Measurements from ENCODE around the gene FAM222B.
"Not testable (repeated sequence)": the region's sequence is repeated elsewhere in the genome, so short reads cannot be mapped to it uniquely, and the experiment has no call there.

Gene FAM222B

DNA sequence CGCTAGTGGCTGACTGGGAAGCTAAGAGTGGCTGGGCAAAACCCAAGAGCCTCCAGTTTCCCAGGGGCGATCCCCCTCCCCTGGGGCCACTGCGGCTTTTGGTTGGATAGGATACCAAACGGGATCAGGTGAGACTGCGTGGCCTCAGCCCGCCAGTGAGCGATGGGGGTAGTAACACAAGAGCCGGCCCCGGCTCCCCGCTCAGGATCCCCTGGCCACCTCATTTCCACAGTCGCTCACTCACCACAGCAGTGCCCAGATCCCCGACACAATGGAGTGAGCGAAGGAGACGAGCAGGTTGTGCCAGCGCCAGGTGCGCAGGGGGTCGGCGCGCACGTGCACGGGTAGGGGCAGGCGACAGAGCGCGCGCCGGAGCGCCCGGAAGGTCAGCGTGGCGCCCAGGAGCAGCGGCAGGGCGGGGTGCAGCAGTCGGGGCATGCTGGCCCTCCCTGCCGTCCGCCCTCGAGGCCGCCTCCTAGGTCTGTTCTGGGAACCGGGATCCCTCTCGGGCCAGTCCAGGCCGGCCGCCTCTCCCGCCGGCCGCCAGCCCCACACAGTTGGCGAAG is 116.8 kb downstream of the FAM222B start:
- peak; percentile 57 to 78 for DNase-seq

DNA sequence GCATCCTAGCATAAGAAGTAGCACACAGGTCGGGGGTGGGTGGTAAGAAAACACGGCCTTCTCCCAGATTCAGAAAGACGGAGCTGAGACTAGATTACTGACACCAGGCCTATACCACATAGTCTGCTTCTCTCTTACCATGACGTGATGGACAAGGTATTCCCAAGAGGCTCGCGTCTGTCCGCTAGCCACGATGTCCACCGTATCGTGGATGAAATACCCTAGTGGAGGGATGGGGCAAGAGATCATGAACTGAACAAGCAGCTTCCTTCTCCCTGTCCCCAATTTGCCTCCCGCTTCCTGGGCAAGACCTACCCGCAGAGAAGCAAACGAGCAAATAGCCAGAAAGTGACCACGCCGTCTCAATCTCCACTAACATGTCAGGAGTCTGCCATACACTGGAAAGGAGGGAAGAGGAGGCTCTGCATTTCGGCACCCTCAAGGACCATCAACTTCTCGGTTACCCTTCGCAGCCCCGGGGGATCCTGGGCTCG is 117.4 kb downstream of the FAM222B start:
- DNase-seq = peak; percentile 64 to 78

DNA sequence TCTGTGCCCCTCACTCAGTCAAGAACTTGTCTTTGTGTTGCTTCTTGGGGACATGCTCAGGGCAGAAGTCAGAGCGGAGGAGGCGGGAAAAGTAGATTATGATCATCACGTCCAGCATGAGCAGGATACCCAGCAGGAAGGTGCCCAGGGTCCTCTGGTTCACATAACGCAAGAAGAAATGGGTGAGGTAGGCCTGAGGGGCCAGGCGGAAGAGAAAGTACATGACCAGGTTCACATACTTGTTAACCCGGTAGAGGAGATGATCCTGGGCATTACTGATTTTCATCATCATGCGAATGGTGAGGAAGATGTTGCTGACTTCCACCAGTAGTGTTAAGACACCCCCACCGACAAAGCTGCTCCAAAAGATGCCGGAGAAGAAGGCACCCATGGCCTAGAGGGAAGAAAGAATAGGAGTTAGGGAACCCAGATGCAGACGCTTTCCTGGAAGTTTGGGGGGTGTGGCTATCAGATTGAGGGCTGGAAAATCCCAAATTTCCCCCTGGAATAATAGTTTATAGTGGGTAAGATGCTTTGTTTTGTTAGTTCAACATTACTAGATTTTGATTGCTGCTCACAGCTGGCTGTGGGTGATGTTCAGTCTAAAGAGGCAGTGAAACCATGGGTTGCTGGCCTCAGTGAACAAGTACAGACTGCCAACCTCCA is 118.0 kb downstream of the FAM222B start:
- peak; percentile 58 to 62 for DNase-seq

DNA sequence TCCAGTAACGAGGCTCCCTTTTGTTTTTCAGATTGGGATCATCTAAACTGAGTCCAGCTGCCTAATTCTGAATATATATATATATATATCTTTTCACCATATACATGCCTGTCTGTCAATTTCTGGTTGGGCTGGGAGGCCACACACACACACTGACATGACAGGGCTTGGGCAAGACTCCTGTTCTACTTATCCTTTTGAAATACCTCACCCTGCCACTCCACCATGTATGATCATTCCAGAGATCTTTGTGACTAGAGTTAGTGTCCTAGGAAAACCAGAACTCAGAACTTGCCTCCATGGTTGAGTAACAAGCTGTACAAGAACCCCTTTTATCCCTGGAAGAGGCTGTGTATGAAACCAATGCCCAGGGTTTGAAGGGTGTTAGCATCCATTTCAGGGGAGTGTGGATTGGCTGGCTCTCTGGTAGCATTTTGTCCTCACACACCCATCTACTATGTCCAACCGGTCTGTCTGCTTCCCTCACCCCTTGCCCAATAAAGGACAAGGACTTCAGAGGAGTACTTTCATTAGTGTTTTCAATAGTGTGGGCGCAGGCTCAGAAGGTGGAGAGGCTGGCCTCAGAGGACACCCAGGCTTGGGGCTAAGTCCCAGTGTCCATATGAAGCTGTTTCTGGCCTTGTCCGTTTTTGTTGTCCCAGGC is 118.6 kb downstream of the FAM222B start:
- not testable (repeated sequence) for DNase-seq

DNA sequence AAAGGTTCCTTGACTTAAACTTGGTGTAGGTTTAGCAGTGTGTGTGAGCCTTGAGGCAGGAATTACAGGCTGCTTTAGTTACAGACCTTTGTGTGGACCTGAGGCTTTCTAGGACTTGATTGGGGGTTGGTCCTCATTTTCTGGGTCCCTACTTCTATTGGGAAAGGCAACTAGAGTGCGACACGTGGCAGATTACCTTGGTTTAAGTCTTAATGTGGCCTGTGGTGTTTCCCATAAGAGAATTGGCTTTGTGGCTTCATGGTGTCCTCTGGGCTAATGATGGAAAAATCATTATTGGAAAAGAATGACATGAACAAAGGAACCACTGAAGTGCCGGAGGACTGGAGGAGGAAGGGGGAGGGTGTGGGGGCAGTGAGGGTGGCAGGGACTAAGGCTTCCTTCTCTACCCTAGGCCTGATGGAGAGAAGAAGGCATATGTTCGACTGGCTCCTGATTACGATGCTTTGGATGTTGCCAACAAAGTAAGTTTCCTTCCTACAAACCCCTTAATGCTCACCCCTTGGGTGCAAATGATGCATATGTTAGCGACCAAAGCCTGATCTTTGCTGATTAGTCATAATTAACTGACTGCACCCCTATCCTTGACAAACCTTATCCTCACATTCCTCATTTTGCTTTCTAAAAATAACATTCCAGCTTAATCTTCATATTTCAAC is 119.3 kb downstream of the FAM222B start:
- peak in 1 of 2 experiments; percentile 23 for DNase-seq

DNA sequence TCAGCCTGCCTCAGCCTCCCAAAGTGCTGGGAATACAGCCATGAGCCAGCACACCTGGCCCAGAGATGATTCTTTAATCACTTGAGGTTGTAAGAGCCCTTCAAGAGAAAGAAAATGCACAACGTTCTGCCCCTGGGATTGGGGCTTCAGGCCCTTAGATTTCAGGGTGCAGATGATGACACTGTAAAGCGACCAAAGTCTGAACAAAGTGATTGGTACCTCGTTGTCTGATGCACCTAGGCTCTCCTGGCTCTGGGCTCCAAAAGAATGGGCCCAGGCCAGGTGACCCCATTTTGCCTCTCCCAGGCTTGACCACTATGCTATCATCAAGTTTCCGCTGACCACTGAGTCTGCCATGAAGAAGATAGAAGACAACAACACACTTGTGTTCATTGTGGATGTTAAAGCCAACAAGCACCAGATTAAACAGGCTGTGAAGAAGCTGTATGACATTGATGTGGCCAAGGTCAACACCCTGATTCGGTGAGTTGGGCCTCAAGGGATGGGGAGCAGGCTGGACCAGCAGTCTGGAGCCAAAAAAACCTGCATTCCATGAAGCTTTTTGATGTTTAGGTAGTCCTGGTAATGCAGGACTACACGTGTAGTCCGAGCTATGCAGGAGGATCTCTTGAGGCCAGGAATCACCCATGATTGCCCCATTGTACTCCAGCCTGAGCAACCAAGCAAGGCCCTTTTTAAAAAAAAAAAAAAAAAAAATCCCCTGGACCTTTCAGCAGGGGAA is 120.0 kb downstream of the FAM222B start:
- DNase-seq = no peak

DNA sequence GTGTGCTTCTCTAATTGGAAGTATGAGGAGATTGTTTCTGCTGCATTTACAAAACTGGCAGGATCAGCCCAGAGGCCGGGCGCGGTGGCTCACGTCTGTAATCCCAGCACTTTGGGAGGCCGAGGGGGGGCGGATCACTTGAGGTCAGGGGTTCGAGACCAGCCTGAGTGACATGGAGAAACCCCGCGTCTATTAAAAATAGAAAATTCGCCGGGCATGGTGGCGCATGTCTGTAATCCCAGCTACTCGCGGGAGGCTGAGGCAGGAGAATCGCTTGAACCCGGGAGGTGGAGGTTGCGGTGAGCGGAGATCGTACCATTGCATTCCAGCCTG is 121.6 kb downstream of the FAM222B start:
- not testable (repeated sequence) for DNase-seq

DNA sequence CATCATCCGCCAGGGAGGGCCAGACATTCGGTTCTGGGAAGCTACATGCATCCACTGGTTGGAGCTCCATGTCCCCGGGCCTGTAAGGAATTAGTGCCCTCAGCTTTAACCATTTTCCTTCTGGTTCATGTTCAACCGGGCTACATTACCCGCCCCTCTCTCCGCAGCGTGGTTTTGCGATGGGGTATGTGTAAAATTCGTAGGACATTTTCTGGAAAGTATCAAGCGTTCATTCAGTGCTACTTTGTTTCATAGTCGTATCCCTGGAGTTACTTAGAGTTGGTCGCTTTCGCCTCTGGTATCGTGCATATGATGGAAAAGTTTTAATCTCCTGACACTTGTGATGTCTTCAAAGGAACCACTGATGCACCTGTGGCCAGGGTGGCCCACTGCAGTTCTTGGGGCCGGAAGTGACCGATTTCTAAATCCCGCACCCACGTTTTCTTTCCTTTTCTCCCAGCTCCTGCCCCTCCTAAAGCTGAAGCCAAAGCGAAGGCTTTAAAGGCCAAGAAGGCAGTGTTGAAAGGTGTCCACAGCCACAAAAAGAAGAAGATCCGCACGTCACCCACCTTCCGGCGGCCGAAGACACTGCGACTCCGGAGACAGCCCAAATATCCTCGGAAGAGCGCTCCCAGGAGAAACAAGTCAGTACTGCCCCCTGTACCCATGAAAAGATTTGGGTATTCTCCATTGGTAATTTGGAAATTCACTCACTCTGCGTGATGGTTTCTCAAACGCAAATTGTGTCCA is 122.2 kb downstream of the FAM222B start:
- DNase-seq = no peak

DNA sequence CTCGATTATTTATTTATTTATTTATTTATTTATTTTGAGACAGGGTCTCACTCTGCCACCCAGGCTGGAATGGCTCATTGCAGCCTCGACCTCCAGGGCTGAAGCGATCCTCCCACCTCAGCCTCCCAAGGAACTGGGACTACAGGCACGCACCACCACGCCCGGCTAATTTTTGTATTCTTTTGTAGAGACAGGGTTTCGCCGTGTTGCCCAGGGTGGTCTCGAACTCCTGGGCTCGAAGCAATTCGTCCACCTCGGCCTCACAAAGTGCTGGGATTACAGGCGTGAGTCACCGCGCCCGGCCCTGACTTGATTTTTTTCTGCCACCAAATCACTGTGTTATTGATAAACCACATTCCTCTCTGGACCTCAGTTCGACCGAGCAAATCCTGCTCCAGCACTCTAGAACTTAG is 123.6 kb downstream of the FAM222B start:
- no peak for DNase-seq

DNA sequence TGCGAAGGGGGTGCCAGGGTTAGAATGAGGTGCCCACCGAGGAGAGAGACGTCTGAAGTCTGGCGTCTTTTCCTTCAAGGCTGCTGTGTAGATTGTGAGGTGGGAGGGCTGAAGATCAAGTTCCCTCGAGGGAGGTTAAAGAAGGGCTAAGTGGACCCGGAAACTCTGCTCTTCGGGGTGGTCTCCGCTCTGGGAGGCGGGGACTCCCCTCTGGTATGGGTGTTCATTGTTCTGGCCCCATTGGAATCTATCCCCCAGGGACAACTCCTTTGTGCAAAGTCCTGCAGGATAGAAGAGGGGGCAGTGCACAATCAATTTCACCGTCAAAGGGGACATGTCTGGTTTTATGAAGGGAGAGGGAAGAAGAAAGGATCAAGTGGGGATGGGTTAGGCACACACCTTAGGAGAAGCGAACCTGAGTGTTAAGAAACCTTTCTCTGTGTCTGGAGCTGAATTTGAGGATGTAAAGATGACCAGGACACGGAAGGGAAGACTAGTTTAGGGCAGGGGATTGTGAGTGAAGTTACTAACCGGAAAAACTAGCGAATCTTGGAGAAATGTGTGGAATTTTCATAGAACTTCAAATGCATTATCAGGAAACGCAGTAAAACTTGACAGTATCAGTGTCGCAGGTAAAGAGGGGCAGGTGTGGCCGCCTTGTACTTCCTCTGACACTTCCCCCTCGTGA is 124.1 kb downstream of the FAM222B start:
- DNase-seq = no peak

DNA sequence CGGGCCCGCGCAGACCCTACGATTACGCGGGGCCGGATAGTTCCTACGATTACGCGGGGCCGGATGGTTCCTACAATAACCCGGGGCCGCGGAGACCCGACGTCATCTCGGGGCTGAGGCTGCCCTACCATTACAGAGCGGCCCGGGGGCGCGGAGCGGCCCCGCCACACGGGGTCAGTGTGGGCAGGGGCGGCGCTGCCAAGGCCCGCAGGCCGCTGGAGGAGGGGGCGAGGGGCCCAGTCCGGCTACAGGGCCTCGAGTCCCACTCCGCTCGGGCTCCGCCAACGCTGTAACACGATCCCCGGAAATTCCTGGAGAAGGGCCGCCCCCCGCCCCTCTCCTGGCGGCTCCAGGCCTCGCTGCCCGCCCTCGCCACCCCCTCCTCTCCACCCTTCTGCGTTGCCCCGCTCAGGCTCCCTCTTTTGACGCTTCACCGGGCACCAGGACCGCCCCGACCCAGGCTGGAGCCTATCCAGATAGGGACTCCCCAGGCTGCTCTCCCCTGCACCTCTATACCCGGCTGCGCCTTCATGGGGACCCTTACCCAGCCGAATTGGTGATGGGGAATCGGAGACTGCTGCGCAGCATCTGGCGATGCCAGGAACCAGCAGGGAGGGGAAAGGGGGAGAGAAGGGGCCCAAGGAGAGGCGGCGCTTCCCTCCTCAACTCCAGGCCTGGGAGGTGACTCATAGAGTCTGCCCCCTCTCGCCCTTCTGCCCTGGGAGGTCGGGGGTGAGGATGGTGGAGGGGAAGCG is 124.8 kb downstream of the FAM222B start, which contains the start of gene RAB34:
TSS of gene RAB34 (minus strand) at position 291 of the 755 bp plus-strand sequence. CDS start 602 bp downstream, outside the sequence.
- DNase-seq = peak; percentile 88 to 90

DNA sequence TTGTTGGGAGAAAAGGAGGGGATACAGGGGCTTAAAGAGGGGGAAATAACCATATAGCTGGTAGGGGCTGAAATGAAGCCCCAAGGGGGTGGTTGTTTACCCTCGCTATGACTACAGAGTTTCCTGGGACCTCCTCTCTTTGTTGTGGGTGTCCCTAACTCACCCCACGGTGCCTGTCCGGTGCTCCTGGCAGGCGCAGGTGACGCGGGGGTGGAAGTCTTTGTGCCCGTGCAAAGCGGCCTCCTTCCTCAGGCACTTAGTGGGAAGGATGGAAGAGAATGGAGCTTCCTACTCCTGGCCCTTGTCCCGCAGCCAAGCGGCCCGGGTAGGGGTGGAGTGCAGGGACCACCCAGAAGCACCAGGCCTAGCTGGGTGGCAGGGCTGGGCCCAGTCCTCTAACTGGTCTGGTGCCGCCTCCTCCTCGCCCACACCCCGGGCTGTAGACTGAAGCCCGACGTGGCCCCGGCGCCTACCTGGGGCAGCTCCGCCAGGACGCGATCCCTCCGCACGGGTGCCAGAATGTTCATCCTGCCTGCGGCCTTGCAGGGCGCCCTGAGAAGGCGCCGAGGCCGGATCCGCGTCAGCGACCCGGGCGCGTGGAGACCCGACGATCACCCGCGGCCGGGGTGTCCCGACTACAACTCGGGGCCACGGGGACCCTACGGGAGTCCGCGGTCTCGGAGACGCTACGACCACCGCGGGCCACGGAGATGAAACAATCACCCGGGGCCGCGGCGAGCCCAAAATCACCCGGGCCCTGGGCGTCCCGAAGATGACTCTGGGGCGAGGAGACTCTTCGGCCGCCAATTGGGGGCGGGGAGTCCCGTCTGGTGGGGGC is 125.6 kb downstream of the FAM222B start:
- no peak for DNase-seq

DNA sequence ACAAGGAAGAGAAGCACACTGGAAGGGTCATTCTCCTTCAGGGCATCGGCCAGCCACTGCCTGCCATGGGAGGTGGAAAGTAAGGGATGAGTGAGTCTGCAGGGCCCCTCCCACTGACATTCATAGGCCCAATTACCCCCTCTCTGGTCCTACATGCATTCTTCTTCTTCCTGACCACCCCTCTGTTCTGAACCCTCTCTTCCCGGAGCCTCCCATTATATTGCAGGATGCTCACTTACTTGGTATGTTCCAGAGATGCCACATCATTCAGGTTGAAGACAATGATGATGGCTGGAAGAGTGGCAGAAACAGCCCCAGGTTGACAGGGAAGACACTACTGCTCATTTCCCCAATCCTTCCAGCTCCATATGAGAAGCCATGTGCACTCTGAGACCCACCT is 127.4 kb downstream of the FAM222B start:
- DNase-seq = no peak

DNA sequence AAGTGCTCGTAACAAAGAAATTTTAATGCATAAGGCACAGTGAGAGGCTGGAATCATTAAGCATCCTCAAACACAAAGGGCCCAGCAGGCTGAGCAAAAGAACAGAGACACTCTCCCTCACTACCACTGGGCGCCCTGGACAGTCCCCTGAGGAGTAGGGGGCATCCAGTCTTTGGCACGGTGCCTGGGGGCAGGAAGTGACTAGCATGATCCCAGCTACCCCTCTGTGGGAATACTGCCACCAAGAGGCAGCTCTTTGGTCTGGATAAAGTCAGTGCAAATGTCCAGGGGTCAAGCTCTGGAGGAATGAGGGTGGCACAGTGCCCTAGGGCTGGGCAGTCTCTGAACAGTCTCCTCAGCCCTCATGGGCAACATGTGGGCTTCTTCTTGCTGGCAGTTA is 128.3 kb downstream of the FAM222B start:
- no peak for DNase-seq

DNA sequence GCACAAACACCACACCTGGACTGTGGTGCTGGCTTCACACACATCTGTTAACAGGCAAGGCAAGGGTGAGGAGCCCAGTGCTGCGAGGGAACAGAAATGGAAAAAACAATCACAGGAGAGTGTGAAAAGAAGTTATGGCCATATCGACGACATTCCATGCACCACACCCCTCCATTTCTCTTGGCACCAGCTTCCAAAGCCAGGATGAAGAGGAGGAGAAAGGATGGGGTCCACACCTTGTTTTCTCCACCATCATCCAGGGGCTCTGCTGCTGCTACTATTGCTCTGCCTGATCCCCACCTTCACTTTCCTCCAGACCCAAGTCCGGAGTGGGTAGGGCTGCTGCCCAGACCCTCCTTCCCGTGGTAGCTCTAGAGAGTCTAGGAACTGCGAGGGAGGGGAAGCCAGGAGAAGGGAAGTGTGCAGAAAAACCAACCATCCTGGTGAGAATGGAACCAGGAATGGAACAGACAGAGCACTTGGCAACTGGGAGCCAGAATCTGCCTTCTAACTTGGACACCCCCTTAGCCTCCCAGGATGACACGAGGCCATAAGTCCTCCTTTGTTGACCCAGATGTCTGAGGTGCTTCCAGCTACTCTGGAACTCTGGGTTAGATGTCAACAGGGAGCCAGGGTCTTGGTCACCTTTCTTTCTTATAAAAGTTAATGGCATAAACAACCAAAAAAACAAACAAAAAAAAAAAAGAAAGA is 129.7 kb downstream of the FAM222B start:
- no peak for DNase-seq

DNA sequence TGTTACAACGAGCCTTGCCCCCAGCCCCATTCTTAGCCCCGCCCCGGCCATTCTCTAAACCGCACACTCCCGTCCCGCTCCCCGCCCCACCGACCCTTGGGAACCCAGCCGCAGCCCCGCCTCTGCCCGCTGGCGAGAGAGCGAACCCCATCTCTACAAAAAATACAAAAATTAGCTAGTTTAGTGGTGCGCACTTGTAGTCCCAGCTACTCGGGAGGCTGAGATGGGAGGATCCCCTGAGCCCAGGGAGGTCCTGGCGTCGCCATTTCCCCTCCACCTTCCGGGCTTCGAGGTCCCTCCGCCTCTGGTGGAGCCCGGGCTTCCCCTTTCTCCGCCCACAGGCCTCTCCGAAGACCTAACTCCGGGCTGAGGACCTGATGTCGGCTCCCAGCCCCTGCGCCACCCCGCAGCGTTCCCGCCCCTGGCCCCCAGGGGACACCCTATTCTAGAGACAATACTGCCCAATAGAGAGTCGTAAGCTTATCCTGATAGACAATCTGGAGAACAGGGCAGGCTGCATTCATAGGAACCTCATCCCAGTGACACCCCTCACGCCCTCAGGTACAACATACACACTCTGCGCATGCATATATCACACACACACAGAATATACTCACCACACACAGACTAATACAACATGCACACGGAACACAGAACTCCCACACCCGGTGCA is 130.4 kb downstream of the FAM222B start:
- peak; percentile 86 to 88 for DNase-seq

DNA sequence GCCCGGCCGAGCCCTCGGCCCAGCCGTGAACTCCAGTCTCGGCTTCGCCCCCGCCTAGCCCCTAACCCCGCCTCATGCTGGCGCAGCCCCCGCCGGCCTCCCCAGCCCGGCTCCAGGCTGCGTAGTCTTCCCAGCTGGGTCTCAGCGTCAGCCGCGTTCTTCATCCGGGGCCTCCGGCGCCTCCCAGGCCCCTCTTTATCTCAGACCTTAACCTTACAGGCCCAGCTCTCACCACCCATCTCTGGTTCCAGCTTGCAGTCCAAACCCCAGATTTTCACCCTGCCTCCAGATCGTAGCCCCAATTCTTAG is 130.9 kb downstream of the FAM222B start, which contains the start of gene PROCA1:
TSS of gene PROCA1 (minus strand) at position 166 of the 309 bp plus-strand sequence. CDS start 228 bp downstream, outside the sequence.
- peak; percentile 58 to 59 for DNase-seq

Data from Kasumi-1 (cell line).